ENCODE data around the gene RNASE7.

RNASE7 gene

DNA sequence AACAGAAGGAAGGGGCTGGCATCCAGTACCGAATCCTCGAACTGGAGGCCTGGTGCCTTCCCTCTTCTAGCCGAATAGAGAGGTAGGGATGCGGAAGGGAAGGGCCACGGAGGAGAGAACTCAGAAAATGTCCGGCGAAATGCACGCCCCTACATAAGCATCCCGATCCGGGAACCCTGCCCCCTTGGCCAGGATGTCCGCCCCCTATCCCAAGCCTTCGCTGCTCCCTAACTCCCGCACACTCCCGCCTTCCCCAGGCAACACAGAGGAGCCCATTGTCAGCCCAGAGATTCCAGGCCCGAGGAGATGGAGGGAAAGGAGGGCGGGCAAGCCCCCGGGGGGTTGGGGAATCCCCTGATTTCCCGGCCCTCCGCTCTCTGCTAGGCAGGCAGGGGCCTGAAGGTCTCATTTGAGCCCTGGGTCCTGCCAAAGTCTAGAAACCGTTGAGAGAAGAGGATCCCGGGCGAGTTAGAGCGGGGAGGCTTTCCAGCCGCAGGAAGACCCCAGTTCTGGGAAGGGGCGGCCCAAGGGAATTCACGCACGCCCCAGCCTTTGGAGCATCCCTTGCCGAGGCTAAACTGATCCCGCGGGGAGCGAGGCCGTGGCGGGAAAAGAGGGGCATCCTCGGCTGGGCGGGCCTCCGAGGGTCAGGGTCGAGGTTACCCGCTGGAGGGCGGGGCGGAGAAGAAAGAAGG, 27.4 kb downstream of the RNASE7 start:
- peak; percentile 51 for DNase-seq

DNA sequence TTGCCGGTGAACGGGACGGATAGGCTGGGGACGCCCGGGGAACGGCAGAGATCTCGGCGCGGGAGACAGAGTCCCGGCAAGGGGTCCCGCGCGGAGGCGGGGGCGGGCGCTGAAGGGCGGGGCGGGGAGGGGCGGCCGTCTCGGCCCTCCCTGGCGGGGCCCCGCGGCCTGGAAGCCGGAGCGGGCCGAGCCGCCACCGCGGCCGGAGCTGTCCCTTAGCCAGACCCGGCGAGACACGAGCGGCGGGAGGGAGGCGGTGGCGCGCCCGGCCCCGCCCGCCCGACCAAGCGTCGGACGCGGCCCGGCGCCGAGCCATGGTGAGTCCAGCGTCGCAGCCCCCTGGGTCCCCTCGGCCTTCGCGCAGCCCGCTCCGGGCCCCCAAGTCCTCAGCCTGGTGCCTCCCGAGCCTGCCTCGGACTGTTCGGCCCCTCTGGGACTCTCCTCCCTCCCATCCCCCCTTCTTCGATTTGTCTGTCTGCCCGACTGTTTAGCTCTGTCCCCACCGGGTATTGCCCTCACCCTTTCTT, 28.0 kb downstream of the RNASE7 start, which contains the start of gene ARHGEF40:
Gene ARHGEF40, plus strand, starts transcription at position 222 of the 527 bp plus-strand sequence. Its CDS starts 93 bp downstream, at position 315.
- peak; percentile 66 for DNase-seq

DNA sequence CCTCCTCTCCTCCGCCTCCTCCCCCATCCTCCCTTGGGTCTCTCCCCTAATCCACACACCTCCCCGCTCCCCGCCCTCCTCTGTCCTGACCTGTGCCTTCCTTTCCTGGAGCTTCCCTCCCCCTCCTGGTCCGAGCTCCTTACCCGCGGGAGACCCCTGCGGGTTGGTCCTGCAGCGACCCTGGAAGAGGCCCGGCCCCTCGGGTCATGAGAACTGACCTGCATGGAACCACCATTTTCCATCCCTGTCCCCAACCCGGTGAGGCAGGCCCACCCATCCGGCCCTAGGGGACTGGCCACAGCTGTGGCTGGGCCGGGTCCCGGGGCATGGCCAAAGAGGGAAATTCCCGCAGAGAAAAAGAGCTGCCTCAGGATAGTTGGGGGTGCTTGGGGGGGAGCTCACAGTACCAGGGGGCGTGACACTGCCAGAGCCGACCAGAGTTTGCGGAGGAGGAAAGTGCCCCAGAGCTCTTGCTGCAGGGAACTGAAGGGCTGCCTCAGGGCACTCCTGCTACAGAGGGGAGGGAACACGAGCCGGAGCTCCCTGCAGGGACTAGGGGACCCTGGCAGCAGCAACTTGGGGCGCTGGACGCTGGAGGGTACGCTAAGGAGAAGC, 28.6 kb downstream of the RNASE7 start:
- DNase-seq: peak; percentile 71

DNA sequence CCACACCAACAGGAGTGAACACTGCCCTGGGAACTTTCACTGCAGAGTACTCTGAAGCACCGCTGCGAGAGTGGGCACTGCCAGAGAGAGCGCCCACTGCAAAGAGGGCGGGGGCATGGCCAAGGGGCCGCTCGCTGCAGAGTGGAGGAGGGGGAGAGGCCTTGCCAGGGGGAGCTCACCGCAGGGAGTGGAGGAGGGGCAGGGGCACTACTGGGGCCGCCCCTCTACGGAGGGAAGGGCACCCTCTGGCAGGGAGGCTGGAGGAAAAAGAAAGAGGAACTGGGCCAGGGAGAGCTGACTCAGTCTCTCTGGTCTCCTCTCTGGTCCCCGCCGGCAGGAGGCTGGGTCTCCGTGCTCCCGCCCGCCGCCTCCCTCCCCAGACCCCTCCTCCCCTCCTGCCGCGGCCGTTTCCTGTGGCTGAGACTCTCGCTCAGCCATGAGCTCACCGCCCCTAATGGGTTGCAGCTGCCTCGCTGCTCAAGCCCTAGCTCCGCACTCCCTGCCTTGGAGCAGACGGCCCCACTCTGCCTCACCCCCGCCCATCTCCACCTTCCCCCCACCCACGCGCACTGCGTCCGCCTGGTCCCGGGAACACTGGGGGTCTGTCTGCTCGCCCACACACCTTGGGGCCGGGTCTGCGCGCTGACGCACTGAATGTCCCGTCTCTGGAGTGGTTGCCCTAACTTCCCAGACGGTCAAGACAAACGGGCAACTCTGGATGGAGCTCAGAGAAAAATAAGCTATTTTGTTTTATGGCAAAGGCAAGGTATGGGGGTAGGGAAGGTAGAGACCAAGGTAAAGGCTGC, 29.3 kb downstream of the RNASE7 start:
- DNase-seq: peak; percentile 91

DNA sequence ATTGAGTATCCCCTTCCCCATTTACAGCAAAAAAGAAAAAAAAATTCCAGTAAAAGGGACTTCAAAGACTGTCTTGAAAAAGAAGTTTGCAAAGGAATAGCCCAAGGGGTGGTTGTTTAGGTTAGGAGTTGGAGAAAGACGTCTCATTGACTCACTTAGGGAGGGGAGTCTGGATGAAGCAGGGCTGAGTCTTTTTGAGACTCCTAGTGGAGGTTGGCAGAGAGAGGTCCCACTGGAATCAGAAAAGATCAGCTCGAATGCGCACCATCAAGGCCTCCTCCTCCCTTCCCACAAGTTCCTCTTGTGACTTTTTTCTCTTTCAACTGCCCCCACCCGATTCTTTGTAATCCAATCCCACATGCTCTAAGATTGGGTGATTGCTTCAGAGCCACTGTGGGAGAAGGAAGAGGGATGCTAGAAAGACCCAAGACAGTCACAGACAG, 29.9 kb downstream of the RNASE7 start:
- no peak for DNase-seq

DNA sequence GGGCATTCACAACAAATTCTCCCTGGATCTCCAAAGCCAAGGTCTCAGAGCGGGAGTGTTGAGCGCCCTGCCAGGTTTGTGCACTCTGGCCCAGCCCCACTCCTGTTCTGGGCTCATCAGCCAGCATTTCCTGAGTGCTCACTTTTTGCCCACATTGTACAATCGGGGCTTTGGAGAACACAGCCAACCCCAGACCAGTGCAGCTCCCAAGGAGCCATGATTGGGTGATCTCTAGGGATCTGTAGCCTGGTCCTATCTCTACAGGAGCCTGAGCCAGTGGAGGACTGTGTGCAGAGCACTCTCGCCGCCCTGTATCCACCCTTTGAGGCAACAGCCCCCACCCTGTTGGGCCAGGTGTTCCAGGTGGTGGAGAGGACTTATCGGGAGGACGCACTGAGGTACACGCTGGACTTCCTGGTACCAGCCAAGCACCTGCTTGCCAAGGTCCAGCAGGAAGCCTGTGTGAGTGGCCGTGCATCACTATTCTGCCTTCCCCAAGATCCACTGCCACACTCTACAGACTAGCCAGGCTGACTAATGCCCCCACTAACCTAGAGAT, 30.7 kb downstream of the RNASE7 start:
- DNase-seq: no peak

DNA sequence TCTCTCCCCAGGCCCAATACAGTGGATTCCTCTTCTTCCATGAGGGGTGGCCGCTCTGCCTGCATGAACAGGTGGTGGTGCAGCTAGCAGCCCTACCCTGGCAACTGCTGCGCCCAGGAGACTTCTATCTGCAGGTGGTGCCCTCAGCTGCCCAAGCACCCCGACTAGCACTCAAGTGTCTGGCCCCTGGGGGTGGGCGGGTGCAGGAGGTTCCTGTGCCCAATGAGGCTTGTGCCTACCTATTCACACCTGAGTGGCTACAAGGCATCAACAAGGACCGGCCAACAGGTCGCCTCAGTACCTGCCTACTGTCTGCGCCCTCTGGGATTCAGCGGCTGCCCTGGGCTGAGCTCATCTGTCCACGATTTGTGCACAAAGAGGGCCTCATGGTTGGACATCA, 31.8 kb downstream of the RNASE7 start:
- DNase-seq: no peak

DNA sequence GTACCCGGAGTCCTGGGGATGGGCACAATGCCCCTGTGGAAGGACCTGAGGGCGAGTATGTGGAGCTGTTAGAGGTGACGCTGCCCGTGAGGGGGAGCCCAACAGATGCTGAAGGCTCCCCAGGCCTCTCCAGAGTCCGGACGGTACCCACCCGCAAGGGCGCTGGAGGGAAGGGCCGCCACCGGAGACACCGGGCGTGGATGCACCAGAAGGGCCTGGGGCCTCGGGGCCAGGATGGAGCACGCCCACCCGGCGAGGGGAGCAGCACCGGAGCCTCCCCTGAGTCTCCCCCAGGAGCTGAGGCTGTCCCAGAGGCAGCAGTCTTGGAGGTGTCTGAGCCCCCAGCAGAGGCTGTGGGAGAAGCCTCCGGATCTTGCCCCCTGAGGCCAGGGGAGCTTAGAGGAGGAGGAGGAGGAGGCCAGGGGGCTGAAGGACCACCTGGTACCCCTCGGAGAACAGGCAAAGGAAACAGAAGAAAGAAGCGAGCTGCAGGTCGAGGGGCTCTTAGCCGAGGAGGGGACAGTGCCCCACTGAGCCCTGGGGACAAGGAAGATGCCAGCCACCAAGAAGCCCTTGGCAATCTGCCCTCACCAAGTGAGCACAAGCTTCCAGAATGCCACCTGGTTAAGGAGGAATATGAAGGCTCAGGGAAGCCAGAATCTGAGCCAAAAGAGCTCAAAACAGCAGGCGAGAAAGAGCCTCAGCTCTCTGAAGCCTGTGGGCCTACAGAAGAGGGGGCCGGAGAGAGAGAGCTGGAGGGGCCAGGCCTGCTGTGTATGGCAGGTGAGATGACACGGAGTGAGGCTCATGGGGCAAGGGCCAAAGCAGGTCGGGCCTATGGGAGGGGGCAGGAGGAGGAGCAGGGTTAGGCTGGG, 32.5 kb downstream of the RNASE7 start:
- DNase-seq: no peak

DNA sequence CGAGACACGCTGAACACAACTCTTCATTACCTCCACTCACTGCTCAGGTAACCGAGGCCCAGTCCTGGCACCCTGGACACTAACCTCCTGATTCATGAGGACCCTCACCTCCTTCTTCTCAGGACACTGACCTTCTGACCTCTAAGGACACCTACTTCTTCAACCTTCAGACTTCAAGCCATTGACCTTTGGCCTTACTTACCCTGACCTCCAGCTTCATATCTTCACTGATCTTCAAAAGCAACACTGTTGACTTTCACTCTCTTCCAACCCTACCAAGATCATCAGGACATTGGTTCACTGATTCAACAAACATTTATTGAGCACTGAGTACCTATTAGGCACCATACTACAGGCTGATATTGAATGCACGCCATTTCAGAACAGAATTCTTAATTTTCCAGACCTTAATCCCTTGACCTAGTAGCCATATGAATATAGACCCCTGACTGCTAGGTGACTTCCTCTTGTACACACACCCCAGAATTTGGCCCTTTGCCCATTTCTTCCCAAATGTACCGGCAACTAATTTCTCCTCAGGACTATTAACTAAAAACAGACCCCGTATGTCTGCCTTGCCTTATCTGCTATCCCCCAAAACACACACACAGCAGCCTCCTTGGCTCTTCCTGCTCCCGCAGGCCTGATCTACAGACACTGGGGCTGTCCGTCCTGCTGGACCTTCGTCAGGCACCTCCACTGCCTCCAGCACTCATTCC, 33.7 kb downstream of the RNASE7 start:
- no peak for DNase-seq

DNA sequence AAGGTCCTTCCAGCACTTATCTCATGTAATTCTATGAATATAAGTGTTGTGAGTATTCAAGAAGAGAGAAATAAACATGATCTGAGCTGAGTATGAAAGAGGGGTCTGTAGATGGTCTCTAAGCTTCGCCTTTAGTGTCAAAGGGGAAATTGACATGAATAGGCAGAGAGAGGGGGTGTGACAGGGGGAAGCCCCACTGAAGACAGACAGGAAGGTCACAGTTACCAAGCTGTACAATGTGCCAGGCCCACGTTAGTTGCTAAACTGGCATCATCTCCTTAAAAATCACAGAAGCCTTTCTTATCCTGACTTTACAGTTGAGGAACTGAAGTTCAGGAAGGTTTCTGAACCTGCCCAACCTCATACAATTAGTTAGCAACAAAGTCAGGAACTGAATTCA, 35.5 kb downstream of the RNASE7 start:
- DNase-seq: no peak

DNA sequence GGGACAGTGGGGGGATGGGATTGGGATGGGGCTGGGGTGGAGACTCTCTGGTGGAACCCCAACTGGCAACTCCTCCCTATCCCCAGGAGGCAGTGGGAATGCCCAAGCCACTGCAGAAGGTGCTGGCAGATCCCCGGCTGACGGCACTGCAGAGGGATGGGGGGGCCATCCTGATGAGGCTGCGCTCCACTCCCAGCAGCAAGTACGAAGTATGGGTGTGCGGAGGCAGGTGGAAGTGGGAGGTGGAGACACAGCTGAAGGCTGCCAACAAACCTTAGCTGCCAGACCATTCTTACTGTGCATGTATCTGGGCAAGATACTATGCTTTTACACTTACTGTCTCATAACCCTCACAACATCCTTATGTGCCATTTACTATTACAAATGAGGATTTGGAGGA, 36.1 kb downstream of the RNASE7 start:
- no peak for DNase-seq

DNA sequence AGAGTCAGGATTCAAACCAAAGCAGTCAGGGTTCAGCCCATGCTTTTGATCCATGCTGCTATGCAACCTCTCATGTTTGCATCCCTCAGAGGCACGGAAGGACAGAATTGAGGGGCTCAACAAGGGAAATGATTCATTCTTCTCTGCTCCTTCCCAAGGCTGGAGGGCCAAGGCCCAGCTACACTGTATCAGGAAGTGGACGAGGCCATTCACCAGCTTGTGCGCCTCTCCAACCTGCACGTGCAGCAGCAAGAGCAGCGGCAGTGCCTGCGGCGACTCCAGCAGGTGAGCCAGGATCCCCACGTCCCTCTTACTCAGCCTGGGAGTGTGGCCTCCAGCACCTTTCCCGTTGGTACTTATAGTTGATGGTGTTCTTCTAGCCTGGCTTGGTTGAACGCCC, 36.6 kb downstream of the RNASE7 start:
- no peak for DNase-seq

DNA sequence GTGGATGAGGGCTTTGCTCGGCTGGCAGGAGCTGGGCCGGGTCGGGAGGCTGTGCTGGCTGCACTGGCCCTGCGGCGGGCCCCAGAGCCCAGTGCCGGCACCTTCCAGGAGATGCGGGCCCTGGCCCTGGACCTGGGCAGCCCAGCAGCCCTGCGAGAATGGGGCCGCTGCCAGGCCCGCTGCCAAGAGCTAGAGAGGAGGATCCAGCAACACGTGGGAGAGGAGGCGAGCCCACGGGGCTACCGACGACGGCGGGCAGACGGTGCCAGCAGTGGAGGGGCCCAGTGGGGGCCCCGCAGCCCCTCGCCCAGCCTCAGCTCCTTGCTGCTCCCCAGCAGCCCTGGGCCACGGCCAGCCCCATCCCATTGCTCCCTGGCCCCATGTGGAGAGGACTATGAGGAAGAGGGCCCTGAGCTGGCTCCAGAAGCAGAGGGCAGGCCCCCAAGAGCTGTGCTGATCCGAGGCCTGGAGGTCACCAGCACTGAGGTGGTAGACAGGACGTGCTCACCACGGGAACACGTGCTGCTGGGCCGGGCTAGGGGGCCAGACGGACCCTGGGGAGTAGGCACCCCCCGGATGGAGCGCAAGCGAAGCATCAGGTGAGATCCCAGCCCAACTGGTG, 39.5 kb downstream of the RNASE7 start:
- no peak for DNase-seq

DNA sequence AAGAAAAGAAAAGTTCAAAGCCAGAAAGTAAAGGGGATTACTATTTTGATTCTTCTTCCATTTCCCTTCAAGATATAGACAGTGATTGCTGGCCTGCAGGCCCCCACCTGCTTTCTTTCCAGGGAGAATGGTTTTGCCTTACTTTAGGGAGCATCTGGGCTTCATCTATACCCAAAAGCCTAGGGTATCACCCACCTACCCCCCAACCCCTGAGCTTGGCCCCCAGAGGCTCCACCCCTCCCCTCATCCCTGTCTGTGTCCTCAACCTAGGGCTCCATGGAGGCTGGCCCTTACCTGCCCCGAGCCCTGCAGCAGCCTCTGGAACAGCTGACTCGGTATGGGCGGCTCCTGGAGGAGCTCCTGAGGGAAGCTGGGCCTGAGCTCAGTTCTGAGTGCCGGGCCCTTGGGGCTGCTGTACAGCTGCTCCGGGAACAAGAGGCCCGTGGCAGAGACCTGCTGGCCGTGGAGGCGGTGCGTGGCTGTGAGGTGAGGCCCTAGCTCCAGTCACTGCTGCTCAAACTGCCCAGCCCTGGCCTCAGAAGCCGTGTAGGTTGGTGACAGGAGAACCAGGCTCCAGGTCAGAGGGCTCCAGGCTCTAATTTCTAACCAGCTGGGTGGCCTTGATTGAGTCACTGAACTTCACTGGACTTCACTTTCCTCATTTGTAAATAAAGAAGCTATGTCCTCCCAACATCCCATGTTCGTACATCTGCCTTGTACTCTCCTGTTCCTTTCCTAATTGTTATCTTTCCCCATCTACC, 41.6 kb downstream of the RNASE7 start:
- DNase-seq: no peak

DNA sequence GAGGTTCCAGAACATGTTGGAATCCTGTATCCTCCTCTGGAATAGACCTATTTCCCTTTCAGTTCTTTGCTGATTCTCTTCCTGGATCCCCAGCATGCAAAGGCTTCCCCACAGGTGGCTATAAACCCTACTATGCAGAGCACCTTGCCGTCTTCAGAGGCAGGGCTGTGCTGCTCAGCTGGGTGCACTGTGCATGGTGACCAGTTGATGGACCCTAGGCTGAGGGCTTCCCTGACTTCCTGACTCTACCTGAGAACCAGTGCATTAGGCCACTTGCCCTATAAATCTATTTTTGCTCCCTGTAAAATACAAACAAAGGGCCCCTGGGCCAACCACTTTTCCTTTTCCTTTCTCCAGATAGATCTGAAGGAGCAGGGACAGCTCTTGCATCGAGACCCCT, 42.2 kb downstream of the RNASE7 start:
- DNase-seq: no peak

DNA sequence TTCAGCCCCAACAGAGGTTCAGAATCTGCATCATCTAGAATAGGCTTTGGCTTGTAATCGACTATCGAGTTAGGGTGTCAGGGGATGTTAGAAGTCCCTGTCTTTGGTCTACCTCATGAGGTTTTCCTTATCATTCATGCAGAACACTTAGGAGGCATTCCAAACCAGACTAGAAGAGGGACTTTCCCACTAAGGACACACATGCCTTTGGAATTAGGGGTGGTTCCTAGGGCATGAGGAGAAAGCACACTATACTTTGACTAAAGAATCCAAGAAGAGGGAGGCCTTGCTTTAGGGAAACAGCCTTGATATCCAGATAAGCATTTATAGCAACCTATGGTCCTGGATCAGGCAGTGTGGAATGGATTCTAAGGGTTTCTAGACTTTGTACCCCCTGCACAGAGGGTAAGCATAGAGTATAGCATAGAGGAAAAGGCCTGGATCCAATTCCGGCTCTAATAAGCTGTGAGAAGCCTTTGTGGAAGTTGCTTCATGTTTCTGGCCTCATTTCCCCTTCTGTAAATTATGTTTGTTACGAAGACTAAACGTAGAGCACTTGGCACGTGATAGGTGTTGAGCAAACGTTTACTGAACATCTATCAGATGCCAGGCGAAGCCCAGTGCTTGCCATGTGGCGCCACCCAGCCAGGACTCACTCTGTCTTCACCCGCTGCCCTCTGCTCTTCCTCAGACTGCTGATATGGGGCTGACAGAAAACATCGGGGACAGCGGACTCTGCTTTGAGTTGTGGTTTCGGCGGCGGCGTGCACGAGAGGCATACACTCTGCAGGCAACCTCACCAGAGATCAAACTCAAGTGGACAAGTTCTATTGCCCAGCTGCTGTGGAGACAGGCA, 43.1 kb downstream of the RNASE7 start:
- DNase-seq: no peak

DNA sequence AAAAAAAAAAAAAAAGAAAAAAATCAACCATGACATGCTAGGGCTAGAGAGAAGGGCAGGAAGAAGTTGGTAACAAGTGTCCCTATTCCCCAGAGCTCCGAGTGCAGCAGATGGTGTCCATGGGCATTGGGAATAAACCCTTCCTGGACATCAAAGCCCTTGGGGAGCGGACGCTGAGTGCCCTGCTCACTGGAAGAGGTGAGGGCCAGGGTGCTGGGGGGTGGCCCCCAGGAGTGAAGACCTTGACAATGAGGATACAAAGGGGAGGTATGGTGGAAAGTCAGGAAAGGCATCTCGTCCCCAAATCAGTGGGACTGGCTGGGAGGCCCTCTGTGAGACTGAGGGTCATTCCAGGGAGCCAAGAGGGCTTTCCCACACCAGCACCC, 44.7 kb downstream of the RNASE7 start:
- no peak for DNase-seq

DNA sequence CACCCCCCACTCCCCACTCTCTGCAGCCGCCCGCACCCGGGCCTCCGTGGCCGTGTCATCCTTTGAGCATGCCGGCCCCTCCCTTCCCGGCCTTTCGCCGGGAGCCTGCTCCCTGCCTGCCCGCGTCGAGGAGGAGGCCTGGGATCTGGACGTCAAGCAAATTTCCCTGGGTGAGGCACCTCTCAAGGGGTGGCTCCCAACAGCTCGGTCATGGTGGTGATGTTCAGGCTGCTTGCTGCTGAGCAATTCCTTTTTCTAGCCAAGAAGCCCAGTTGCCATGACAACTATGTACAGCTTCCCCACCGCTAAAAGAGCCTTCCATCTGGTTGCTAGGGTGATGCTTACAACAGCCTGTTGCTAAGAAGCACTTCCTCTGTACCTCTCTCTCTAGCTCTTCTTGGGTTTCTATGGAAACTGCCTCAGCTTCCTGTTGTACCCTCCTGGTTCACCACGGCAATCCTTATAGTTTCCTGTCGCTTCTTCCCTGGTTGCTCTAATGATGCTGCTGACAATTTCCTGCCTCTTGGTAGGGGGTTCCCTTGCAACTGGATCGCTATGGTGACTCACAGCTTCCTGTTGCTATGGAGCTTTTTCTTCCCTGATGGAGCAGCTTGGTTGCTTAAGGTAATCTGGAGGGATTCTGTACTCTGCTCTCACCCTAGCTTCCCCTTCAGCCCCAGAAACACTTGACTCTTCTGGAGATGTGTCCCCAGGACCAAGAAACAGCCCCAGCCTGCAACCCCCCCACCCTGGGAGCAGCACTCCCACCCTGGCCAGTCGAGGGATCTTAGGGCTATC, 45.3 kb downstream of the RNASE7 start:
- no peak for DNase-seq

Data from NCI-H345 (cell line).